Ishikawa (cell line): ENCODE measurements around the gene COL18A1.
A peak's percentile ranks its signal among the peaks of the same experiment; 100 is the strongest.

Experiments used
- CEBPB ChIP-seq: IDR thresholded peaks from 2 replicates; pipeline ENCODE4 v1.6.1; 2012
- CREB1 ChIP-seq: IDR thresholded peaks from 2 replicates; pipeline ENCODE4 v1.6.1; 2012; ENCODE audit warnings: low read depth
- EGR1 ChIP-seq: IDR thresholded peaks from 2 replicates; pipeline ENCODE4 v1.6.1; 2012
- EP300 ChIP-seq: IDR thresholded peaks from 2 replicates; pipeline ENCODE4 v1.6.1; 2012; ENCODE audit warnings: borderline replicate concordance
- FOXM1 ChIP-seq: IDR thresholded peaks from 2 replicates; pipeline ENCODE4 v1.6.1; 2012; ENCODE audit warnings: low read depth, borderline replicate concordance
- MAX ChIP-seq: IDR thresholded peaks from 2 replicates; pipeline ENCODE4 v1.6.1; 2012
- NFIC ChIP-seq: IDR thresholded peaks from 2 replicates; pipeline ENCODE4 v1.6.1; 2012
- RAD21 ChIP-seq: IDR thresholded peaks from 2 replicates; pipeline ENCODE4 v1.6.1; 2012; ENCODE audit warnings: low read depth
- REST ChIP-seq: IDR thresholded peaks from 2 replicates; pipeline ENCODE4 v1.6.1; 2012; ENCODE audit warnings: low read depth, mild to moderate bottlenecking
- TAF1 ChIP-seq: IDR thresholded peaks from 2 replicates; pipeline ENCODE4 v1.6.1; 2012; ENCODE audit warnings: low read depth, mild to moderate bottlenecking
- TCF12 ChIP-seq: IDR thresholded peaks from 2 replicates; pipeline ENCODE4 v1.6.1; 2012; ENCODE audit warnings: low read depth
- TEAD4 ChIP-seq: IDR thresholded peaks from 2 replicates; pipeline ENCODE4 v1.6.1; 2012
- USF1 ChIP-seq: IDR thresholded peaks from 2 replicates; pipeline ENCODE4 v1.6.1; 2012
- YY1 ChIP-seq: IDR thresholded peaks from 2 replicates; pipeline ENCODE4 v1.6.1; 2012; ENCODE audit warnings: low read depth
- ZBTB7A ChIP-seq: IDR thresholded peaks from 2 replicates; pipeline ENCODE4 v1.6.1; 2012; ENCODE audit warnings: low read depth

COL18A1 gene

GRCh38 chr21:45358261-45358670 is 46.7 kb upstream of the COL18A1 start:
- TF ChIP-seq FOXM1 (no peak), EGR1 (no peak), RAD21 (no peak), REST (no peak)

GRCh38 chr21:45358711-45359310 is 46.2 kb upstream of the COL18A1 start:
- no peak for TF ChIP-seq TAF1

GRCh38 chr21:45359451-45360217 is 45.3 kb upstream of the COL18A1 start:
- no peak for TF ChIP-seq TCF12
- TF ChIP-seq NFIC, result no peak
- no peak for TF ChIP-seq TEAD4
- no peak for TF ChIP-seq REST
- TF ChIP-seq USF1, result no peak
- no peak for TF ChIP-seq MAX
- TF ChIP-seq CREB1, result no peak
- no peak for TF ChIP-seq EP300
- no peak for TF ChIP-seq YY1
- no peak for TF ChIP-seq ZBTB7A
- no peak for TF ChIP-seq TAF1
- TF ChIP-seq FOXM1, result no peak
- TF ChIP-seq EGR1, result no peak
- TF ChIP-seq CEBPB, result no peak
- TF ChIP-seq RAD21, result no peak

- TF ChIP-seq FOXM1, result no peak
- TF ChIP-seq REST, result no peak
- no peak; the same call in 1 of the 2 replicates for TF ChIP-seq ZBTB7A
- TF ChIP-seq TEAD4, result peak; percentile 43
- TF ChIP-seq NFIC, result 0 out of 2 replicates have a peak, but pooled peaks have one; percentile 23
- peak; percentile 21; the same call in 1 of the 2 replicates for TF ChIP-seq RAD21
- peak; percentile 51; the same call in 1 of the 2 replicates for TF ChIP-seq TCF12
- TF ChIP-seq EP300, result peak; percentile 42
- TF ChIP-seq USF1, result no peak
- TF ChIP-seq YY1, result peak; percentile 54; the same call in 1 of the 2 replicates
- no peak for TF ChIP-seq CREB1
- no peak for TF ChIP-seq TAF1
- TF ChIP-seq CEBPB, result no peak
- no peak for TF ChIP-seq EGR1
- TF ChIP-seq MAX, result peak; percentile 72
These were observed 43.6 kb upstream of the COL18A1 start for GRCh38 chr21:45361033-45361997.
